NCI-H2029 treated with DMSO at 0.1 percent for 48 hours (cell line): ENCODE measurements around the gene FLT3LG.

Experiments
- DNase-seq: peaks from one replicate; lab custom pipeline; 2025; lab: John Stamatoyannopoulos, UW

Gene FLT3LG

GRCh38 chr19:49515767-49516166, 41.8 kb downstream of the FLT3LG start:
- no peak for DNase-seq

GRCh38 chr19:49518033-49518432, 44.0 kb downstream of the FLT3LG start:
- DNase-seq: no peak

- DNase-seq: no peak
These were observed 46.8 kb downstream of the FLT3LG start for GRCh38 chr19:49520705-49521319.

DNA sequence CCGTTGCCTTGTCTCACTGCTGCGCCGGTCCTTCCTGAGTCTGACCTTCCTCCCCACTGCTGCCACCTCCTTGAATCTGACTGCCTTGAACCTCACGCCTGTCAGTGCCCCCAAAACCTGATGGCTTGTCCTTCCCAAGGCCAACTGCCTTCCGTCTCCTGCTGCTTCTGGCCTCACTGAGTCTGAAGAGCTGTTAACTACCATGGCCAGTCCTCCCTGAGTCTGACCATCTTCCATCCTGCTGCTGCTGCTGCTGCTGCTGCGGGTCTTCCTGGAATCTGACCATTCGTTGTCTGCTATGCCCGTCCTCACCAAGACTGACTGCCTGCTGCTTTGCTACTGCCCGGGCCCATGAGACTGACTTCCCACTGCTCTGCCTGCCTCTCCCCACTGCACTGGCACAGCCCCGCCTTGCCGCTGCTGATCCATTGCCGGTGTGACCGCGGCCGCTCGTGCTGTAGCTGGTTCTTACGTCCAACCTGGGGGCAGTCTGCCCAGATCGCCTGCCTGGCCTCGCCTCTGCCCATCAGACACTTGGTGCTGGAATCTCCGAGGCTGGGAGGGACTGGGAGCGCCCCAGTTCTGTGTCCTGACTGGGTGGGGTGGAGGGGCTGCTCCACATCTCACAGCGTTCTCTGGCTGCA, 50.9 kb downstream of the FLT3LG start:
- DNase-seq: no peak

GRCh38 chr19:49528211-49528771, 54.3 kb downstream of the FLT3LG start:
- no peak for DNase-seq

- DNase-seq: no peak
These were observed 56.7 kb downstream of the FLT3LG start for GRCh38 chr19:49530708-49531107.

GRCh38 chr19:49533551-49534488, 59.8 kb downstream of the FLT3LG start:
- peak; percentile 30 for DNase-seq

GRCh38 chr19:49534632-49535385, 60.8 kb downstream of the FLT3LG start:
- DNase-seq: no peak
